GM12872 (cell line): ENCODE data around the gene MAPKAP1.

Experiments used
- TF ChIP-seq, protein P1 (sequence below): IDR thresholded peaks from 3 replicates; pipeline ENCODE4 v1.5.1; 2011; ENCODE audit warnings: low read depth, mild to moderate bottlenecking, low read length, moderate library complexity; ENCODE audit not compliant: insufficient read depth

MAPKAP1 gene

DNA sequence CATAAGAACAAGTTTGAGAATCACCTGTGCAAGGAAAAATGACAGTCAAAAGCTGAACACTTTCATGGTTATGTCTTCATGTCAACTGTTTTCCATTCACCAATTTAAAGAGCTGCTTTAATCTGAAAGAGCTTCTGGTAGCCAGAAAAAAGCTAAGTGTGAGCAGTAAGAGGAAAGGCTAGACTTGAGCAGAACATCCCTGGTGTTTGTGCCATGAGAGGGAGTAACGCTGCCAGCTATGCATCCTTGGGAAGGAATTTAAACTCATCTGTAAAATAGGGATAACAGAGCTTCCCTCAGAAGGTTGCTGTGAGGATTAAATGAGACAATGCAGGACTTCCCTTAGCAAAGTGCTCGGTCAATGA is 193.7 kb downstream of the MAPKAP1 start:
- TF ChIP-seq, protein P1, sequence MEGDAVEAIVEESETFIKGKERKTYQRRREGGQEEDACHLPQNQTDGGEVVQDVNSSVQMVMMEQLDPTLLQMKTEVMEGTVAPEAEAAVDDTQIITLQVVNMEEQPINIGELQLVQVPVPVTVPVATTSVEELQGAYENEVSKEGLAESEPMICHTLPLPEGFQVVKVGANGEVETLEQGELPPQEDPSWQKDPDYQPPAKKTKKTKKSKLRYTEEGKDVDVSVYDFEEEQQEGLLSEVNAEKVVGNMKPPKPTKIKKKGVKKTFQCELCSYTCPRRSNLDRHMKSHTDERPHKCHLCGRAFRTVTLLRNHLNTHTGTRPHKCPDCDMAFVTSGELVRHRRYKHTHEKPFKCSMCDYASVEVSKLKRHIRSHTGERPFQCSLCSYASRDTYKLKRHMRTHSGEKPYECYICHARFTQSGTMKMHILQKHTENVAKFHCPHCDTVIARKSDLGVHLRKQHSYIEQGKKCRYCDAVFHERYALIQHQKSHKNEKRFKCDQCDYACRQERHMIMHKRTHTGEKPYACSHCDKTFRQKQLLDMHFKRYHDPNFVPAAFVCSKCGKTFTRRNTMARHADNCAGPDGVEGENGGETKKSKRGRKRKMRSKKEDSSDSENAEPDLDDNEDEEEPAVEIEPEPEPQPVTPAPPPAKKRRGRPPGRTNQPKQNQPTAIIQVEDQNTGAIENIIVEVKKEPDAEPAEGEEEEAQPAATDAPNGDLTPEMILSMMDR = no peak

DNA sequence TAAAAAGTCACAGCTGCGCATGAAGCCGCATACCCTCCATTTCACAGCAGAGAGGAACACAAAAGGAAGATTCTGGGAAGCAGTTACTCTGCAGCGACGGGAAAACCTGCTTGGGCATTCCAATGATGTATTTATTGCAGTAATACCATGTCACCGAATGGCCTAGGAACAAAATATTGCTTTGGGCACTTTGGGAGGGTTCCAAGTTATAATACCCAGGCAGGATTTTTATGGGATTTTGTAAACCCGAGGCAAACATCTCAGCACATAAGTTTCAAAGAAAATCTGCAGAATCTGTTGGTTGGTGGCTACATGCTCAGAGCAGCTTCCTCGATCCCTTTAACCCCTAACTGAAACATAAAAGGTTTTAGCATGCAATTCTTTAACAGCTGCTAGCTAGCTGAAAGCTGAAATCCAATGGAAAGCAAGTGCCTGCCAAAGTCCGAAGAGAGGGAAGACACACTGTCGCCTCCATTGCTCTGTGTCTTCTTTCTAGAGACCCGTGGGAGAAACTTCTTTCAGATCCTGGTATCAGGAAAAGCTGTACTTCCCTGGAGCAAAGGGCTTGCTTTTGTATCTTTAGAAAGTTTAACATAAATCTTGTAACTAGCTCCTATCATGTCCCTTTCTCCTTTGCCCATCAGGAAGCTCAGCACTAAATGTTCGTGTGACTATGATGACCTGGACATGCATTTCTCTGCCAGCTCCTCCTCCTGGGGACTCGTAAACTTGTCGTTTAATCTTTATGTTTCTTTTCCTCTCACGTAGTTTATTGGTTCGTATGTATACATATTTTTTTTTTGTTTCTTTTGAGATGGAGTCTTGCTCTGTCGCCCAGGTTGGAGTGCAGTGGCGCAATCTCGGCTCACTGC is 195.0 kb downstream of the MAPKAP1 start:
- TF ChIP-seq, protein P1 = no peak

DNA sequence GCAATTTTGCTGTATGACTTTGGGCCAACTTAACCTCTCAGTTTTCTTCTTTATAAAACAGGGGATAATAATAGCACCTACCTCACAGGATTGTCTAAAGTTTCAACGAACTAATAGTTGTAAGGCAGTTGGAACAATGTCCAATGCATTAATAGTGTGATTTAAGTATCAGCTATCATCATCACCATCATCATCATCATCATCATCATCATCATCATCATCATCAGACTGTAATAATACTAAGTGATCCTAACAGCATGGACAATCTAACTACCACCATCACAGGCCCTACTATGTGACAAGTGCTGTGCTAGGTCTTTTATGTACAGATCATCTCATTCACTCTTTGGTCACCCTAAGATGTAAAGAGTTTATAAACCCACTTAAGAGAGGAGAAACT is 196.0 kb downstream of the MAPKAP1 start:
- TF ChIP-seq, protein P1 = no peak

DNA sequence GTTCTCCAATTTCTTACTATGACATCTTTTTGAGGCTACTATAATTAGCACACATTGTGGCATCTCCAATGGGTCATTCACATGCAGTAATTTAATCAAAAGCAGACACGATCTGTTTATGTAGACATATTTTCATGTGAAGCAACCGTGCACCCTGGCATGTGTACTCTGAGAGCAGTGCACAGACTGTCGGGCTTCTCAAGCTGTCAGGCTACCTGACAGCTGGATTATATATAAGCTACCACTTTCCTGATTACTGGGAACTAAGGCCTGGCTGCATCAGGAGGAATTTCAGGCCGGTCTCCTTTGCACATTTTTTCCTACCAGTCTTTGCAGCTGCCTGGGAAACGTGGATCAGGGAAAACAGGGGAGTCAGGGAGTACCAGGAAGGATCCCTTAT is 197.5 kb downstream of the MAPKAP1 start:
- TF ChIP-seq, protein P1 = no peak

DNA sequence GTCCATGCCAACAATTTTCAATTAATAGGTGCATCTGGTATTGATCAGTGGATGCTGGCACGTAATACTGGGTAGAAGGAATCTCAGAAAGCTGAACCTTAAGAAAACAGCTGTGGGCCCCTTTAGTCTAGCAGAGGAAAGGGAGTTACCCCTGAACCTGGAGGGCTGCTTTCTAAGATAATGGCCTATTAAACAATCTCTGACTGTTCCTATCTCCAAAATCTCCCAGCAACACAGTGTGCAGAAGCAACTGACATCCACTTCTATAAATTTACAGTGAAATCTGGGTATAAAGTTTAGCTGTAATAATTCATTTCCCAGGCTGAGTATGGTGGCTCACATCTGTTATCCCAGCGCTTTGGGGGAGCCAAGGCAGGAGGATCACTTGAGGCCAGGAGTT is 198.8 kb downstream of the MAPKAP1 start:
- TF ChIP-seq, protein P1 = no peak

DNA sequence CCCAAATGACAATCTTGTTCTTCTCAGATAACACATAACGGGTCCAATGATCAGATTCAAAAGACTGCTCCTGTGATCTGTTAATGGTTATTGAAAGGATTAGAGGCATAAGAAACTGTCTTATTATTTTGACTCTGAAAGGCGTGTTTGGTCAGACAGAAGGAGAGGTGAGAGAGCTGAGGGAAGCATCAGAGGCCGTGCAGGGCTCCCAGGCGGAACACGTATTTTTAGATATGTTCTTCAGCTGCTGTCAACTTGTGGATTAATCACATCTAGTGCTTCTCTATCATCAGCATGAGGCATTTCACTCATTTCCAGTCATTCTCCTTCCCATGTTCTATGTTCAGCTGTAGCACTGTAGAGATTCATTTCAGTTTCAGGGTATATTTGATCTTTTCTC is 199.8 kb downstream of the MAPKAP1 start:
- TF ChIP-seq, protein P1 = no peak

DNA sequence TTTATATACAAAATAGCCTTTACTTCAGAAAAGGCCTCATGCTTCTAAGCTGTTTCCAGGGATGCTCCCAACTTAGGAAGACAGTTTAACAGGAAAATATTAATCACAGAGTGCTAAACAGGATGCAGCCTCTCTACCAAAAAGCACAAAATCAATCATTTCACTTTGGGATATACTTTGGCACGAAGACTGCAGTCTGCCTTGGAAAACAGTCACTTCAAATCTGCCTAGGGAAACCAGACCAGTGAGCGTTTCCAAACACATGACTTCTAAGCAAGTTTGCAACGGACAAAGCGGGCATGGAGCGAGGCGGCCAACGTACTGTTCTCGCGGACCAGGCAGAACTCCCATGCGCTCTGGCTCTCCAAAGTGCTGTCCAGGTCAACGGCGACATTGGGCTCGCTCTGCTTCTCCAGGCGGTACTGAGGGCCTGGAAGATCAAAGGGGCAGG is 201.0 kb downstream of the MAPKAP1 start:
- TF ChIP-seq, protein P1 = no peak
